NCI-H187 treated with DMSO at 0.1 percent for 48 hours (cell line): Measurements from ENCODE around the gene MMS19.
"Not testable (repeated sequence)": the region's sequence is repeated elsewhere in the genome, so short reads cannot be mapped to it uniquely, and the experiment has no call there.

Experiments
- DNase-seq: peaks from one replicate; lab custom pipeline; 2025; lab: John Stamatoyannopoulos, UW

Gene MMS19

GRCh38 chr10:97503406-97503805 lies 5.2 kb upstream of the MMS19 start:
- DNase-seq = no peak

- DNase-seq = no peak
Observed at GRCh38 chr10:97502916-97503315, 4.7 kb upstream of the MMS19 start.

- no peak for DNase-seq
Observed at GRCh38 chr10:97500297-97500575, 2.0 kb upstream of the MMS19 start.

- no peak for DNase-seq
Observed at GRCh38 chr10:97499561-97500296, 1.5 kb upstream of the MMS19 start.

GRCh38 chr10:97498841-97499560 lies 779 bp upstream of the MMS19 start, which contains the start of gene UBTD1:
Gene UBTD1, plus strand, starts transcription at chr10:97498924. Its CDS starts 280 bp downstream, at chr10:97499204.
- DNase-seq = no peak

- no peak for DNase-seq
Observed at GRCh38 chr10:97497572-97498075, 598 bp downstream of the MMS19 start.

GRCh38 chr10:97494863-97495506 lies 3.2 kb downstream of the MMS19 start:
- DNase-seq = no peak

GRCh38 chr10:97494151-97494550 lies 4.1 kb downstream of the MMS19 start:
- no peak for DNase-seq

GRCh38 chr10:97490592-97490991 lies 7.6 kb downstream of the MMS19 start:
- DNase-seq = no peak

GRCh38 chr10:97485647-97486281 lies 12.5 kb downstream of the MMS19 start:
- DNase-seq = no peak

- DNase-seq = no peak
Observed at GRCh38 chr10:97483921-97484320, 14.3 kb downstream of the MMS19 start.

- no peak for DNase-seq
Observed at GRCh38 chr10:97483506-97483905, 14.7 kb downstream of the MMS19 start.

GRCh38 chr10:97482381-97482780 lies 15.8 kb downstream of the MMS19 start:
- DNase-seq = no peak

- DNase-seq = no peak
Observed at GRCh38 chr10:97481071-97481470, 17.2 kb downstream of the MMS19 start.

- no peak for DNase-seq
Observed at GRCh38 chr10:97479939-97480338, 18.3 kb downstream of the MMS19 start.

- not testable (repeated sequence) for DNase-seq
Observed at GRCh38 chr10:97479410-97479809, 18.8 kb downstream of the MMS19 start.

GRCh38 chr10:97475936-97476594 lies 22.2 kb downstream of the MMS19 start:
- DNase-seq = no peak

GRCh38 chr10:97474918-97475317 lies 23.3 kb downstream of the MMS19 start:
- DNase-seq = no peak

GRCh38 chr10:97468781-97469180 lies 29.4 kb downstream of the MMS19 start:
- not testable (repeated sequence) for DNase-seq

- DNase-seq = no peak
Observed at GRCh38 chr10:97468162-97468561, 30.1 kb downstream of the MMS19 start.

- DNase-seq = no peak
Observed at GRCh38 chr10:97466755-97467154, 31.5 kb downstream of the MMS19 start.

GRCh38 chr10:97465982-97466381 lies 32.2 kb downstream of the MMS19 start:
- no peak for DNase-seq
